Calu3 (cell line): ENCODE results near the gene VAX1. TPM values are rescaled to one million over a fixed set of nuclear protein-coding genes. Genes with fewer than 3 reads are reported as not detected.

ENCODE experiments used
- BruUV-seq: library from RNA; stranded (reverse); fragments of 400-500 nt; replicated peaks from 2 replicates; lab custom pipeline; 2021; lab: Mats Ljungman, UMichigan
- CTCF ChIA-PET: fragments of 300-600 bp; sonication (Branson Sonifier 250); formaldehyde crosslinking; loops from one replicate; lab custom pipeline; 2022; ENCODE audit warnings: antibody characterized with exemption; lab: Charles Lee
- DNase-seq: peaks from one replicate; pipeline ENCODE4 v3.0.0; 2022
- H3K27ac Mint-ChIP-seq: one replicate; pipeline ENCODE4 v1.8.0; 2022; ENCODE audit warnings: mixed read lengths; ENCODE audit not compliant: unreplicated experiment
- H3K27me3 Mint-ChIP-seq: one replicate; pipeline ENCODE4 v1.8.0; 2022; ENCODE audit warnings: mixed read lengths; ENCODE audit not compliant: unreplicated experiment
- H3K36me3 Mint-ChIP-seq: one replicate; pipeline ENCODE4 v1.8.0; 2022; ENCODE audit warnings: mild to moderate bottlenecking, moderate library complexity, mixed read lengths; ENCODE audit not compliant: insufficient read depth, unreplicated experiment
- H3K4me1 Mint-ChIP-seq: one replicate; pipeline ENCODE4 v1.8.0; 2022; ENCODE audit warnings: mild to moderate bottlenecking, low read depth, mixed read lengths; ENCODE audit not compliant: unreplicated experiment
- H3K4me3 Mint-ChIP-seq: one replicate; pipeline ENCODE4 v1.8.0; 2022; ENCODE audit warnings: mild to moderate bottlenecking, low read depth, moderate library complexity, mixed read lengths; ENCODE audit not compliant: unreplicated experiment
- H3K9me3 Mint-ChIP-seq: one replicate; pipeline ENCODE4 v1.8.0; 2022; ENCODE audit warnings: low read depth, mixed read lengths; ENCODE audit not compliant: unreplicated experiment
- intact Hi-C: fragments of 100-400 bp; cut with micrococcal nuclease; formaldehyde crosslinking; loops from one replicate; pipeline ENCODE4 v1.10.0; 2022; ENCODE audit not compliant: unreplicated experiment
- total RNA-seq: library from RNA; stranded (reverse); gene quantifications from 2 replicates; pipeline ENCODE4 v1.2.3, GENCODE V29; 2022
- TF ChIP-seq, protein P1 (sequence below): fragments of 200-600 bp; IDR thresholded peaks from one replicate; pipeline ENCODE4 v1.8.0; 2022; ENCODE audit warnings: antibody characterized with exemption; ENCODE audit not compliant: unreplicated experiment

The VAX1 gene
- total RNA-seq, 1 experiment from 2014 or later = not detected

- TF ChIP-seq, protein P1, sequence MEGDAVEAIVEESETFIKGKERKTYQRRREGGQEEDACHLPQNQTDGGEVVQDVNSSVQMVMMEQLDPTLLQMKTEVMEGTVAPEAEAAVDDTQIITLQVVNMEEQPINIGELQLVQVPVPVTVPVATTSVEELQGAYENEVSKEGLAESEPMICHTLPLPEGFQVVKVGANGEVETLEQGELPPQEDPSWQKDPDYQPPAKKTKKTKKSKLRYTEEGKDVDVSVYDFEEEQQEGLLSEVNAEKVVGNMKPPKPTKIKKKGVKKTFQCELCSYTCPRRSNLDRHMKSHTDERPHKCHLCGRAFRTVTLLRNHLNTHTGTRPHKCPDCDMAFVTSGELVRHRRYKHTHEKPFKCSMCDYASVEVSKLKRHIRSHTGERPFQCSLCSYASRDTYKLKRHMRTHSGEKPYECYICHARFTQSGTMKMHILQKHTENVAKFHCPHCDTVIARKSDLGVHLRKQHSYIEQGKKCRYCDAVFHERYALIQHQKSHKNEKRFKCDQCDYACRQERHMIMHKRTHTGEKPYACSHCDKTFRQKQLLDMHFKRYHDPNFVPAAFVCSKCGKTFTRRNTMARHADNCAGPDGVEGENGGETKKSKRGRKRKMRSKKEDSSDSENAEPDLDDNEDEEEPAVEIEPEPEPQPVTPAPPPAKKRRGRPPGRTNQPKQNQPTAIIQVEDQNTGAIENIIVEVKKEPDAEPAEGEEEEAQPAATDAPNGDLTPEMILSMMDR = no peak
- no peaks in the 10 kb centered on the region for H3K9me3 Mint-ChIP-seq
- intact Hi-C loops = no loop called here
- CTCF ChIA-PET = no interaction called here
- no peaks in the 10 kb centered on the region for H3K27me3 Mint-ChIP-seq
- H3K4me3 Mint-ChIP-seq = no peak overlapping the region
- H3K27ac Mint-ChIP-seq = no peak overlapping the region
- no peak for DNase-seq
- no TSS peak for BruUV-seq
- no peaks in the 10 kb centered on the region for H3K4me1 Mint-ChIP-seq
- no peaks in the 10 kb centered on the region for H3K36me3 Mint-ChIP-seq
These were observed 43.2 kb downstream of the VAX1 start for GRCh38 chr10:117094856-117095255.

DNA sequence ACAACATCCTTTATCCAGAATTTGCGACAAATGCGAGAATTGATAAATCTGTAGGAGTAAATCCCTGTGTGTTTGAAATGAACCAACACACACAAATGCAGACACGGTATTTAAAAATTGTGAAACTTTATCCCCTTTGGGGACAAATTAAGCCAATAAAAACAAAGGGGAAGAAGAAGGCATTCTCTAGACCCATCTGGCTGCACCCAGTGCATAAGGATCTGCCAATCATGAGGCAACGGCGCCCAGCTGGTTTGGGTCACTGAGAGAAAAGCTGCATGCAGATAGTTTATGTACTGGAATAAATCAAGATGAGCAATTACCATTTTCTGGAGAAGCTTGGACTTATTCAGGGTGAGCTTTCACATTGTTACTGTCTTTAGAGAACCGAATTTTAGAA lies 45.7 kb downstream of the VAX1 start:
- H3K4me1 Mint-ChIP-seq = peaks cover 3% of the 10 kb centered on the region
- no peaks in the 10 kb centered on the region for H3K9me3 Mint-ChIP-seq
- DNase-seq = no peak
- TF ChIP-seq, protein P1 = no peak
- BruUV-seq = no TSS peak
- CTCF ChIA-PET = interaction anchor here (0.8 kb wide), 1 partner anchor 83 kb away, joined by 4 read pairs; no protein-coding TSS in a partner anchor
- no peaks in the 10 kb centered on the region for H3K36me3 Mint-ChIP-seq
- no peaks in the 10 kb centered on the region for H3K27me3 Mint-ChIP-seq
- H3K4me3 Mint-ChIP-seq = no peak overlapping the region
- no peak overlapping the region for H3K27ac Mint-ChIP-seq
- intact Hi-C loops = no loop called here

DNA sequence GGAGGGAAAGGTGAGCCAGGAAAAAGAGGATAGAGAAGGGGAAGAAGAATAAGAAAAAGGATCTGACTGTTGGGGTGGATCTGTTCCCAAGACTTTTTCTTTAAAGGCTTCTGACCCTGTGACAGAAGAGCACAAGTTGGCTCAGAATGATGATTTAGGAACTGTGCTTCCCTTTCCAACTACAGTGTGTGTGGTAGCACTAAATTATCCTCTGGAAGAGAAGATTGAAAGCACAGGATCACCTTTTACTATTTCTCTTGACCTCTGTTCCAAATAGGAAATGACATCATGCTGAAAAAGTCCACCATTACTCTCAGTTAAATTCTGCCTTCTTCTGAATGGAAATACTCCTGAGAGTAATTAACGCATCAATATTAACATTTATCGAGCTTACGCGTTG lies 47.2 kb downstream of the VAX1 start:
- CTCF ChIA-PET = no interaction called here
- intact Hi-C loops = no loop called here
- no peak for DNase-seq
- TF ChIP-seq, protein P1 = no peak
- Mint-ChIP-seq H3K9me3 (no peaks in the 10 kb centered on the region), H3K36me3 (peaks cover 10% of the 10 kb centered on the region), H3K27me3 (no peaks in the 10 kb centered on the region), H3K4me1 (peaks cover 18% of the 10 kb centered on the region), H3K4me3 (no peak overlapping the region), H3K27ac (no peak overlapping the region)
- BruUV-seq = no TSS peak

GRCh38 chr10:117087521-117087920 lies 50.5 kb downstream of the VAX1 start:
- intact Hi-C loops = no loop called here
- Mint-ChIP-seq H3K4me3 (peak overlapping the region; percentile 16), H3K36me3 (peaks cover 10% of the 10 kb centered on the region), H3K4me1 (peaks cover 25% of the 10 kb centered on the region), H3K27ac (peak overlapping the region; percentile 91), H3K27me3 (no peaks in the 10 kb centered on the region), H3K9me3 (no peaks in the 10 kb centered on the region)
- no TSS peak for BruUV-seq
- no peak for DNase-seq
- TF ChIP-seq, protein P1 = no peak
- CTCF ChIA-PET = no interaction called here
